GM18858 (cell line): ENCODE measurements around the gene SPRR4.
"Not testable (repeated sequence)": the region's sequence is repeated elsewhere in the genome, so short reads cannot be mapped to it uniquely, and the experiment has no call there.

ENCODE experiments used
- ATAC-seq: cut with Tn5 transposase; IDR thresholded peaks from one replicate; pipeline ENCODE4 v1.9.1; 2021; ENCODE audit not compliant: unreplicated experiment

The SPRR4 gene

GRCh38 chr1:153011235-153011758, 40.8 kb downstream of the SPRR4 start:
- ATAC-seq: not testable (repeated sequence)

DNA sequence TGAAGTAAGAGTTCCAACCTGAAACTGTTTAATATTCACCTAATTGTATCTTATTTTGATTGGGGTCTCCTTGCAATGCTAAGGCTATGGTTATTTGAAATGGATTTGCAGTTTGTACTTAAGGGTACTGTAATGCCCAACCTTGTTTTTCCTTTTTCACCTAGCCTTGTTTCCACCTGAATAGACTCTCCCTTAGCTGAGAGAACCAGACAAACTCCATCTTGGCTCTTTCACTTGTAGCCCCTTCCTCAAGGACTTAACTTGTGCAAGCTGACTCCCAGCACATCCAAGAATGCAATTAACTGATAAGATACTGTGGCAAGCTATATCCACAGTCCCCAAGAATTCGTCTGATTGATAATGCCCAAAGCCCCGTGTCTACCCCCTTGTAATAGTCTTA, 51.4 kb downstream of the SPRR4 start:
- ATAC-seq: not testable (repeated sequence)
